Measurements from ENCODE around the gene PDZRN3.

The PDZRN3 gene

GRCh38 chr3:73661265-73661664 lies 36.5 kb upstream of the PDZRN3 start:
- TF ChIP-seq POLR2AphosphoS5 (IDR thresholded peaks at IDR 0.05; ENCODE audit: low read depth): no peak
- TF ChIP-seq SPI1 (IDR thresholded peaks at IDR 0.05; ENCODE audit: borderline replicate concordance, low read depth): no peak
- no peak for TF ChIP-seq REST (IDR thresholded peaks at IDR 0.05; ENCODE audit: insufficient replicate concordance, low read depth)
- TF ChIP-seq CTCF (IDR thresholded peaks at IDR 0.05; ENCODE audit: insufficient read depth, low read length): no peak
- TF ChIP-seq GABPA (IDR thresholded peaks at IDR 0.05; ENCODE audit: low read depth): no peak
- Histone ChIP-seq H3K27ac (replicated peaks) (no peak overlapping the region), H3K4me3 (replicated peaks; ENCODE audit: insufficient read depth, low read length) (no peak overlapping the region), H3K27me3 (ENCODE audit: insufficient read depth, poor library complexity, severe bottlenecking) (peaks cover 4% of the 10 kb centered on the region)
- no peak for DNase-seq (ENCODE audit: low read depth in 1 of 2, low spot score in 1 of 2)

- Histone ChIP-seq H3K27ac (replicated peaks) (no peak overlapping the region), H3K4me3 (replicated peaks; ENCODE audit: insufficient read depth, low read length) (no peak overlapping the region), H3K27me3 (ENCODE audit: insufficient read depth, poor library complexity, severe bottlenecking) (no peaks in the 10 kb centered on the region)
- TF ChIP-seq GABPA (IDR thresholded peaks at IDR 0.05; ENCODE audit: low read depth) (no peak), CTCF (IDR thresholded peaks at IDR 0.05; ENCODE audit: insufficient read depth, low read length) (no peak), POLR2AphosphoS5 (IDR thresholded peaks at IDR 0.05; ENCODE audit: low read depth) (no peak)
- no peak for DNase-seq (ENCODE audit: low read depth in 1 of 2, low spot score in 1 of 2)
Measured at GRCh38 chr3:73658227-73658626, 33.5 kb upstream of the PDZRN3 start.

- H3K27me3 ChIP-seq (ENCODE audit: insufficient read depth, poor library complexity, severe bottlenecking): no peaks in the 10 kb centered on the region
- no peak overlapping the region for H3K4me3 ChIP-seq (replicated peaks; ENCODE audit: insufficient read depth, low read length)
- no peak overlapping the region for H3K27ac ChIP-seq (replicated peaks)
- DNase-seq (ENCODE audit: low read depth in 1 of 2, low spot score in 1 of 2): no peak
- TF ChIP-seq GABPA (IDR thresholded peaks at IDR 0.05; ENCODE audit: low read depth): no peak
- no peak for TF ChIP-seq POLR2AphosphoS5 (IDR thresholded peaks at IDR 0.05; ENCODE audit: low read depth)
- no peak for TF ChIP-seq SPI1 (IDR thresholded peaks at IDR 0.05; ENCODE audit: borderline replicate concordance, low read depth)
- TF ChIP-seq REST (IDR thresholded peaks at IDR 0.05; ENCODE audit: insufficient replicate concordance, low read depth): no peak
- no peak for TF ChIP-seq CTCF (IDR thresholded peaks at IDR 0.05; ENCODE audit: insufficient read depth, low read length)
Measured at GRCh38 chr3:73657186-73657585, 32.4 kb upstream of the PDZRN3 start.

- no peak overlapping the region for H3K27ac ChIP-seq (replicated peaks)
Measured at GRCh38 chr3:73656241-73656890, 31.6 kb upstream of the PDZRN3 start.

More at GRCh38 chr3:73656241-73656890, 31.6 kb upstream of the PDZRN3 start:
- no peak for TF ChIP-seq SPI1 (IDR thresholded peaks at IDR 0.05; ENCODE audit: borderline replicate concordance, low read depth)
- TF ChIP-seq CTCF (IDR thresholded peaks at IDR 0.05; ENCODE audit: insufficient read depth, low read length): no peak
- TF ChIP-seq POLR2AphosphoS5 (IDR thresholded peaks at IDR 0.05; ENCODE audit: low read depth): no peak
- TF ChIP-seq REST (IDR thresholded peaks at IDR 0.05; ENCODE audit: insufficient replicate concordance, low read depth): no peak
- no peak for TF ChIP-seq GABPA (IDR thresholded peaks at IDR 0.05; ENCODE audit: low read depth)
- H3K4me3 ChIP-seq (replicated peaks; ENCODE audit: insufficient read depth, low read length): no peak overlapping the region
- no peak for DNase-seq (ENCODE audit: low read depth in 1 of 2, low spot score in 1 of 2)
- no peaks in the 10 kb centered on the region for H3K27me3 ChIP-seq (ENCODE audit: insufficient read depth, poor library complexity, severe bottlenecking)
